ENCODE data around the gene PHC2. TPM values are rescaled to one million over a fixed set of nuclear protein-coding genes. Genes with fewer than 3 reads are reported as not detected.

Gene PHC2
- total and polyA plus RNA-seq, 9 of the 15 experiments (the other 6 are each of a cell fraction or from before 2014, with no cell fraction given), result 3.1 to 67.6 (median 34.6) TPM

DNA sequence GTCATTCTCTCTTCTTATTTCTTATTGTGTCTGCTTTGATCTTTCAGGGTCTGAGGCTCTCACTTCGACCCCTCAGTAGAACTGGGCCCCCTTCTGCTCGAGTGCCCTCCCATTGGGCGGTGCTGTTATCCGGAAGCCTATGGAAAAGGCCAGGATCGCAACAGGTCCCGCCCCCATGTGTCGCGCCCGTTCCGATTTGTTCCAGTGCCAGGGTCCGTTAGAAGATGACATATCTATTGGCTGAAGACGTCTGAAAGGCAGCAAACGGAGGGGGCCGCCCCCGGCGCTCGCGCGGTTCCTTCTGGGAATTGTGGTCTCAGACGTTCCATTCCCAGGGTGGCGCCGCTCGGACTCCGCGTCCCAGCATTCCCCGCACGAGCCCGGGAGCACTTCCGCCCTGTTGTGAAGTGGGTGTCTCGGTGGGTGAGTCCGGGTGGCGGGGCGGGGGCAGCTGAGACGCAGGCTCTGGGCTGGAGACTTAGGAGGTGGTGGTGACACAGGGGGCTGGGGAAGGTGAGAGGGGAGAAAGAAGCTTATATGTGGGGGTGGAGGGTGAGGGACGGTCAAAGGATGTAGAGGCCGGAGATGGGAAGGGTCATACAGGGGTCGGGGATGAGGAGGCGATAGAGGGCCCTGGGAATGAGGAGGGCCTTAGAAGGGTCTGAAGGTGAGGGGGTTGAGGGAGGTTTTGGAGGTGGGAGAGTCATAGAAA lies 41.5 kb upstream of the PHC2 start, which contains the start of gene ZSCAN20 (continued):
- TF ChIP-seq, protein P1, sequence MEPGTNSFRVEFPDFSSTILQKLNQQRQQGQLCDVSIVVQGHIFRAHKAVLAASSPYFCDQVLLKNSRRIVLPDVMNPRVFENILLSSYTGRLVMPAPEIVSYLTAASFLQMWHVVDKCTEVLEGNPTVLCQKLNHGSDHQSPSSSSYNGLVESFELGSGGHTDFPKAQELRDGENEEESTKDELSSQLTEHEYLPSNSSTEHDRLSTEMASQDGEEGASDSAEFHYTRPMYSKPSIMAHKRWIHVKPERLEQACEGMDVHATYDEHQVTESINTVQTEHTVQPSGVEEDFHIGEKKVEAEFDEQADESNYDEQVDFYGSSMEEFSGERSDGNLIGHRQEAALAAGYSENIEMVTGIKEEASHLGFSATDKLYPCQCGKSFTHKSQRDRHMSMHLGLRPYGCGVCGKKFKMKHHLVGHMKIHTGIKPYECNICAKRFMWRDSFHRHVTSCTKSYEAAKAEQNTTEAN (CRISPR knock-in tag; IDR thresholded peaks at IDR 0.05), result no peak
- TF ChIP-seq MCM5 (IDR thresholded peaks at IDR 0.05; ENCODE audit: low read depth) (no peak), TGIF2 (CRISPR knock-in tag; IDR thresholded peaks at IDR 0.05) (no peak), ZNF197 (CRISPR knock-in tag; IDR thresholded peaks at IDR 0.05; ENCODE audit: low read depth) (no peak), GTF2A2 (tag; IDR thresholded peaks at IDR 0.05) (no peak), SIX5 (IDR thresholded peaks at IDR 0.05; ENCODE audit: borderline replicate concordance in 1 of 2, insufficient read depth in 1 of 2, low read depth in 1 of 2, low read length in 2 of 2) (peak; percentile 55 to 65; a peak in 3 of 4 replicates), RERE (CRISPR knock-in tag; IDR thresholded peaks at IDR 0.05; ENCODE audit: borderline replicate concordance) (no peak), PHF20 (IDR thresholded peaks at IDR 0.05; ENCODE audit: partially characterized antibody) (peak; percentile 93), MTA1 (IDR thresholded peaks at IDR 0.05; ENCODE audit: borderline replicate concordance) (0 out of 2 replicates have a peak, but pooled peaks have one; percentile 19), NONO (IDR thresholded peaks at IDR 0.05; ENCODE audit: low read depth in 2 of 2, low read length in 1 of 2) (no peak)
- TF ChIP-seq, protein P2, sequence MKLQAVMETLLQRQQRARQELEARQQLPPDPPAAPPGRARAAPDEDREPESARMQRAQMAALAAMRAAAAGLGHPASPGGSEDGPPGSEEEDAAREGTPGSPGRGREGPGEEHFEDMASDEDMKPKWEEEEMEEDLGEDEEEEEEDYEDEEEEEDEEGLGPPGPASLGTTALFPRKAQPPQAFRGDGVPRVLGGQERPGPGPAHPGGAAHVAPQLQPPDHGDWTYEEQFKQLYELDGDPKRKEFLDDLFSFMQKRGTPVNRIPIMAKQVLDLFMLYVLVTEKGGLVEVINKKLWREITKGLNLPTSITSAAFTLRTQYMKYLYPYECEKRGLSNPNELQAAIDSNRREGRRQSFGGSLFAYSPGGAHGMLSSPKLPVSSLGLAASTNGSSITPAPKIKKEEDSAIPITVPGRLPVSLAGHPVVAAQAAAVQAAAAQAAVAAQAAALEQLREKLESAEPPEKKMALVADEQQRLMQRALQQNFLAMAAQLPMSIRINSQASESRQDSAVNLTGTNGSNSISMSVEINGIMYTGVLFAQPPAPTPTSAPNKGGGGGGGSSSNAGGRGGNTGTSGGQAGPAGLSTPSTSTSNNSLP (IDR thresholded peaks at IDR 0.05; ENCODE audit: borderline replicate concordance, low read depth, low read length), result 0 out of 2 replicates have a peak, but pooled peaks have one; percentile 13
- TF ChIP-seq, protein P3, sequence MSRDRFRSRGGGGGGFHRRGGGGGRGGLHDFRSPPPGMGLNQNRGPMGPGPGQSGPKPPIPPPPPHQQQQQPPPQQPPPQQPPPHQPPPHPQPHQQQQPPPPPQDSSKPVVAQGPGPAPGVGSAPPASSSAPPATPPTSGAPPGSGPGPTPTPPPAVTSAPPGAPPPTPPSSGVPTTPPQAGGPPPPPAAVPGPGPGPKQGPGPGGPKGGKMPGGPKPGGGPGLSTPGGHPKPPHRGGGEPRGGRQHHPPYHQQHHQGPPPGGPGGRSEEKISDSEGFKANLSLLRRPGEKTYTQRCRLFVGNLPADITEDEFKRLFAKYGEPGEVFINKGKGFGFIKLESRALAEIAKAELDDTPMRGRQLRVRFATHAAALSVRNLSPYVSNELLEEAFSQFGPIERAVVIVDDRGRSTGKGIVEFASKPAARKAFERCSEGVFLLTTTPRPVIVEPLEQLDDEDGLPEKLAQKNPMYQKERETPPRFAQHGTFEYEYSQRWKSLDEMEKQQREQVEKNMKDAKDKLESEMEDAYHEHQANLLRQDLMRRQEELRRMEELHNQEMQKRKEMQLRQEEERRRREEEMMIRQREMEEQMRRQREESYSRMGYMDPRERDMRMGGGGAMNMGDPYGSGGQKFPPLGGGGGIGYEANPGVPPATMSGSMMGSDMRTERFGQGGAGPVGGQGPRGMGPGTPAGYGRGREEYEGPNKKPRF (IDR thresholded peaks at IDR 0.05; ENCODE audit: low read depth, low read length), result no peak
- TF ChIP-seq, protein P4, sequence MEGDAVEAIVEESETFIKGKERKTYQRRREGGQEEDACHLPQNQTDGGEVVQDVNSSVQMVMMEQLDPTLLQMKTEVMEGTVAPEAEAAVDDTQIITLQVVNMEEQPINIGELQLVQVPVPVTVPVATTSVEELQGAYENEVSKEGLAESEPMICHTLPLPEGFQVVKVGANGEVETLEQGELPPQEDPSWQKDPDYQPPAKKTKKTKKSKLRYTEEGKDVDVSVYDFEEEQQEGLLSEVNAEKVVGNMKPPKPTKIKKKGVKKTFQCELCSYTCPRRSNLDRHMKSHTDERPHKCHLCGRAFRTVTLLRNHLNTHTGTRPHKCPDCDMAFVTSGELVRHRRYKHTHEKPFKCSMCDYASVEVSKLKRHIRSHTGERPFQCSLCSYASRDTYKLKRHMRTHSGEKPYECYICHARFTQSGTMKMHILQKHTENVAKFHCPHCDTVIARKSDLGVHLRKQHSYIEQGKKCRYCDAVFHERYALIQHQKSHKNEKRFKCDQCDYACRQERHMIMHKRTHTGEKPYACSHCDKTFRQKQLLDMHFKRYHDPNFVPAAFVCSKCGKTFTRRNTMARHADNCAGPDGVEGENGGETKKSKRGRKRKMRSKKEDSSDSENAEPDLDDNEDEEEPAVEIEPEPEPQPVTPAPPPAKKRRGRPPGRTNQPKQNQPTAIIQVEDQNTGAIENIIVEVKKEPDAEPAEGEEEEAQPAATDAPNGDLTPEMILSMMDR (IDR thresholded peaks at IDR 0.05 in 2 of 3, conservative IDR thresholded peaks at IDR 0.05 in 1 of 3; ENCODE audit: insufficient read depth in 2 of 3, low read depth in 1 of 3, low read length in 3 of 3), result no peak

Data from K562 (cell line).